Endothelial cell of umbilical vein (primary cell): ENCODE data around the gene TCP11. TPM values are rescaled to one million over a fixed set of nuclear protein-coding genes. Genes with fewer than 3 reads are reported as not detected.

ENCODE experiments used
- BruUV-seq: library from RNA; stranded (reverse); fragments of 400-500 nt; replicated peaks from 2 replicates; lab custom pipeline; 2021; lab: Mats Ljungman, UMichigan
- CTCF ChIA-PET: fragments of 300-600, 350-600 bp; sonication (Branson Sonifier 250); formaldehyde crosslinking; loops from one replicate; lab custom pipeline; 2021; ENCODE audit warnings: antibody characterized with exemption, inconsistent platforms; lab: Charles Lee
- POLR2A ChIA-PET: fragments of 300-600, 350-600 bp; sonication (Branson Sonifier 250); formaldehyde crosslinking; loops from one replicate; lab custom pipeline; 2021; ENCODE audit warnings: antibody characterized with exemption, inconsistent platforms; lab: Charles Lee
- DNase-seq: peaks from one replicate; pipeline ENCODE4 v3.0.0-alpha.2; 2011; ENCODE audit warnings: low read depth, low spot score
- FAIRE-seq: peaks from 2 replicates; lab custom pipeline; 2011; peaks lifted over from hg19 to GRCh38; lab: Jason Lieb, UNC
- H2AFZ ChIP-seq: 2 replicates; pipeline ENCODE4 v1.6.0; 2012; ENCODE audit warnings: low read depth, low read length, control low read depth, inconsistent platforms
- H3K27ac ChIP-seq: 2 replicates; pipeline ENCODE4 v1.5.1; 2011; ENCODE audit warnings: low read depth, mild to moderate bottlenecking, control low read depth, low read length, moderate library complexity; ENCODE audit not compliant: insufficient read depth
- H3K27me3 ChIP-seq, 2 experiments: 2 replicates each; pipeline versions ENCODE4 v1.6.0 to v1.6.1; 2011; ENCODE audit warnings: low read length in 2 of 2, mixed read lengths in 1 of 2; ENCODE audit not compliant: control insufficient read depth in 2 of 2, insufficient read depth in 2 of 2
- H3K36me3 ChIP-seq, 2 experiments: 2 replicates in 1 of 2; 3 replicates in 1 of 2; pipeline ENCODE4 v1.5.1; 2011; ENCODE audit warnings: low read length in 2 of 2, mild to moderate bottlenecking in 1 of 2, moderate library complexity in 1 of 2; ENCODE audit not compliant: control insufficient read depth in 2 of 2, insufficient read depth in 2 of 2; ENCODE audit errors: extremely low read depth in 1 of 2
- H3K4me1 ChIP-seq: 3 replicates; pipeline ENCODE4 v1.5.1; 2011; ENCODE audit warnings: mild to moderate bottlenecking, low read length; ENCODE audit not compliant: control insufficient read depth, insufficient read depth; ENCODE audit errors: extremely low read depth
- H3K4me2 ChIP-seq: 2 replicates; pipeline ENCODE4 v1.6.1; 2011; ENCODE audit warnings: low read length, control low read depth, mixed read lengths; ENCODE audit not compliant: insufficient read depth
- H3K4me3 ChIP-seq, 3 experiments: fragments of 200-600 bp in 1 of 3; sonication (generic), shearing (Covaris generic) in 1 of 3; replicated peaks in 1 of 3; 2 replicates each; pipeline ENCODE4 v1.5.1; 2011 to 2016; ENCODE audit warnings: control low read depth in 3 of 3, low read length in 3 of 3, mild to moderate bottlenecking in 2 of 3, inconsistent platforms in 1 of 3, low read depth in 1 of 3, moderate library complexity in 1 of 3; ENCODE audit not compliant: insufficient read depth in 1 of 3
- H3K79me2 ChIP-seq: 2 replicates; pipeline ENCODE4 v1.6.0; 2012; ENCODE audit warnings: low read length, inconsistent platforms; ENCODE audit not compliant: control insufficient read depth, insufficient read depth
- H3K9ac ChIP-seq: replicated peaks from 2 replicates; pipeline ENCODE3; 2011; ENCODE audit warnings: low read length, control low read depth; ENCODE audit not compliant: insufficient read depth; ENCODE audit errors: extremely low read depth
- H3K9me1 ChIP-seq: replicated peaks from 3 replicates; pipeline ENCODE4 v1.6.0; 2011; ENCODE audit warnings: mild to moderate bottlenecking, low read length; ENCODE audit not compliant: control insufficient read depth, insufficient read depth; ENCODE audit errors: extremely low read depth
- H3K9me3 ChIP-seq: replicated peaks from 2 replicates; pipeline ENCODE4 v1.5.1; 2012; ENCODE audit warnings: low read length, inconsistent platforms; ENCODE audit not compliant: control insufficient read depth, insufficient read depth
- H4K20me1 ChIP-seq: replicated peaks from 2 replicates; pipeline ENCODE3; 2011; ENCODE audit warnings: mild to moderate bottlenecking, low read length; ENCODE audit not compliant: control insufficient read depth, insufficient read depth; ENCODE audit errors: extremely low read depth
- EZH2 ChIP-seq: IDR thresholded peaks from 2 replicates; pipeline ENCODE4 v1.6.1; 2012; ENCODE audit warnings: borderline replicate concordance, low read depth, mild to moderate bottlenecking, moderate library complexity, low read length, inconsistent platforms; ENCODE audit not compliant: severe bottlenecking
- FOS ChIP-seq: IDR thresholded peaks from 2 replicates; pipeline ENCODE4 v1.6.1; 2011; ENCODE audit warnings: mild to moderate bottlenecking, low read length, moderate library complexity, borderline replicate concordance; ENCODE audit not compliant: insufficient read depth
- GATA2 ChIP-seq: IDR thresholded peaks from 2 replicates; pipeline ENCODE4 v1.7.0; 2011; ENCODE audit warnings: low read depth, mild to moderate bottlenecking, moderate library complexity, mixed read lengths, low read length; ENCODE audit not compliant: insufficient read length, insufficient read depth
- MYC ChIP-seq: IDR thresholded peaks from one replicate; pipeline ENCODE4 v1.6.1; 2011; ENCODE audit warnings: mild to moderate bottlenecking, low read depth, low read length
- POLR2AphosphoS5 ChIP-seq: IDR thresholded peaks from 2 replicates; pipeline ENCODE4 v1.6.1; 2012; ENCODE audit warnings: low read depth, mild to moderate bottlenecking, control low read depth, low read length, moderate library complexity; ENCODE audit not compliant: insufficient read depth
- dilution Hi-C: fragments of 300-500 bp; cut with MboI; formaldehyde crosslinking; loops from one replicate; pipeline ENCODE4 v1.15.0; 2019; ENCODE audit warnings: low sequenced_read_pairs; ENCODE audit not compliant: extremely low pct_ligation_motif_present
- intact Hi-C: fragments of 100-400 bp; cut with micrococcal nuclease; formaldehyde crosslinking; loops from one replicate; pipeline ENCODE4 v1.10.0; 2022
- polyA plus RNA-seq, 4 experiments: library from polyadenylated mRNA; depleted of rRNA in 3 of 4; stranded (reverse) in 3 of 4; unstranded in 1 of 4; fragments of >200 nt; gene quantifications; 2 replicates each; pipeline versions ENCODE4 v1.2.1 to v1.2.3, GENCODE V29; 2011 to 2012; ENCODE audit warnings: missing spikeins in 1 of 4
- total RNA-seq: library from RNA; stranded (reverse); gene quantifications from 2 replicates; pipeline ENCODE4 v1.2.3, GENCODE V29; 2021
- TF ChIP-seq, protein P1 (sequence below), 2 donors: IDR thresholded peaks; 1 replicate in 1 of 2; 2 replicates in 1 of 2; pipeline ENCODE4 v1.5.1; 2011; ENCODE audit warnings: low read length in 2 of 2, mild to moderate bottlenecking in 2 of 2, moderate library complexity in 2 of 2, control low read depth in 1 of 2, inconsistent platforms in 1 of 2, low read depth in 1 of 2; ENCODE audit not compliant: insufficient read depth in 1 of 2; ENCODE audit errors: extremely low read depth in 1 of 2
- TF ChIP-seq, protein P2 (sequence below): IDR thresholded peaks from 2 replicates; pipeline ENCODE4 v1.6.1; 2011; ENCODE audit not compliant: insufficient read depth, insufficient read length

TCP11 gene
- total and polyA plus RNA-seq, 2 donors (not counting 3 experiments of a cell fraction or from before 2014, with no cell fraction given) = 0.18 TPM; not detected in 1

DNA sequence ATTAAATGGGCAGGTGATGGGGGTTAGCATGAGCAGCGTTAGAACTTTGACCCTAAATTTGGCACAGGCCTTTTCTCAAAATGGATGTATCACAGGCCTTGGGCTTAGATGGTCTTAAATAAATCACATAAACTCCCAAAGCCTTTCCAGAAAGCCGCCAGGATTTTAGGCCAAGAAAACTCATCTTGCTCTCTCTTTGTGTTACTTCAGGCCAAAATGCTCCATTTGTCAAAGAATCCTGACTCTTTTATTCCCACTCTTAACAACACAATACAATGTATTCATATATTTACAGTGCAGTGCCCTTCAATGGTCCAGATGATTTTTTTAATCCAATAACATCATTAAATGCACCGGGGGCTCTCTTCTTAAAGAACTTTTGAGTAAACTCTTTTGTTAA, 5.9 kb upstream of the TCP11 start:
- H3K36me3 ChIP-seq = no peaks in the 10 kb centered on the region
- intact Hi-C loops (loop anchor here (10.0 kb wide), 1 partner anchor 282 kb away; no protein-coding TSS in a partner anchor), dilution Hi-C loops (no loop called here)
- peaks cover 11% of the 10 kb centered on the region for H3K4me1 ChIP-seq
- no peak for TF ChIP-seq GATA2
- TF ChIP-seq POLR2AphosphoS5 = no peak
- TF ChIP-seq FOS = no peak
- TF ChIP-seq, protein P1, sequence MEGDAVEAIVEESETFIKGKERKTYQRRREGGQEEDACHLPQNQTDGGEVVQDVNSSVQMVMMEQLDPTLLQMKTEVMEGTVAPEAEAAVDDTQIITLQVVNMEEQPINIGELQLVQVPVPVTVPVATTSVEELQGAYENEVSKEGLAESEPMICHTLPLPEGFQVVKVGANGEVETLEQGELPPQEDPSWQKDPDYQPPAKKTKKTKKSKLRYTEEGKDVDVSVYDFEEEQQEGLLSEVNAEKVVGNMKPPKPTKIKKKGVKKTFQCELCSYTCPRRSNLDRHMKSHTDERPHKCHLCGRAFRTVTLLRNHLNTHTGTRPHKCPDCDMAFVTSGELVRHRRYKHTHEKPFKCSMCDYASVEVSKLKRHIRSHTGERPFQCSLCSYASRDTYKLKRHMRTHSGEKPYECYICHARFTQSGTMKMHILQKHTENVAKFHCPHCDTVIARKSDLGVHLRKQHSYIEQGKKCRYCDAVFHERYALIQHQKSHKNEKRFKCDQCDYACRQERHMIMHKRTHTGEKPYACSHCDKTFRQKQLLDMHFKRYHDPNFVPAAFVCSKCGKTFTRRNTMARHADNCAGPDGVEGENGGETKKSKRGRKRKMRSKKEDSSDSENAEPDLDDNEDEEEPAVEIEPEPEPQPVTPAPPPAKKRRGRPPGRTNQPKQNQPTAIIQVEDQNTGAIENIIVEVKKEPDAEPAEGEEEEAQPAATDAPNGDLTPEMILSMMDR (IDR thresholded peaks at IDR 0.05; ENCODE audit: extremely low read depth in 1 of 2, insufficient read depth in 1 of 2, low read depth in 1 of 2, low read length in 2 of 2) = no peak
- TF ChIP-seq EZH2 = no peak
- TF ChIP-seq MYC = no peak
- TF ChIP-seq, protein P2, sequence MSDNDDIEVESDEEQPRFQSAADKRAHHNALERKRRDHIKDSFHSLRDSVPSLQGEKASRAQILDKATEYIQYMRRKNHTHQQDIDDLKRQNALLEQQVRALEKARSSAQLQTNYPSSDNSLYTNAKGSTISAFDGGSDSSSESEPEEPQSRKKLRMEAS = no peak
- BruUV-seq = no TSS peak
- H3K9ac ChIP-seq = no peak overlapping the region
- H3K27me3 ChIP-seq = no peaks in the 10 kb centered on the region
- H3K4me3 ChIP-seq = no peak overlapping the region
- H2AFZ ChIP-seq = no peak overlapping the region
- H4K20me1 ChIP-seq = no peaks in the 10 kb centered on the region
- FAIRE-seq = no peak
- no peaks in the 10 kb centered on the region for H3K9me3 ChIP-seq
- DNase-seq = no peak
- no peaks in the 10 kb centered on the region for H3K79me2 ChIP-seq
- no peak overlapping the region for H3K4me2 ChIP-seq
- no peaks in the 10 kb centered on the region for H3K9me1 ChIP-seq
- ChIA-PET POLR2A (no interaction called here), CTCF (interaction anchor here (0.6 to 9.0 kb wide), 15 partner anchors 9 to 367 kb away, joined by 3 to 181 read pairs (median 7); no protein-coding TSS in a partner anchor)
- no peak overlapping the region for H3K27ac ChIP-seq
